ENCODE data around the gene KLHL11.

- no peak for TF ChIP-seq EZH2 (IDR thresholded peaks at IDR 0.05; ENCODE audit: low read depth, low read length, severe bottlenecking)
- TF ChIP-seq CTCF (IDR thresholded peaks at IDR 0.05; ENCODE audit: control extremely low read depth in 1 of 3, insufficient read depth in 1 of 3, low read depth in 1 of 3, low read length in 3 of 3), result no peak
- TF ChIP-seq USF2 (IDR thresholded peaks at IDR 0.05; ENCODE audit: low read length), result no peak
- no peak for TF ChIP-seq ATF3 (IDR thresholded peaks at IDR 0.05; ENCODE audit: insufficient read depth, low read depth, low read length)
- no peak for TF ChIP-seq TAF1 (IDR thresholded peaks at IDR 0.05; ENCODE audit: low read depth, low read length)
- no peak for TF ChIP-seq NRF1 (IDR thresholded peaks at IDR 0.05; ENCODE audit: low read depth, low read length)
These were observed 49.1 kb upstream of the KLHL11 start for GRCh38 chr17:41914358-41914766.

All from H1 (cell line).